Posterior vena cava (tissue), 2 donors: Measurements from ENCODE around the gene PIK3AP1. TPM values are rescaled to one million over a fixed set of nuclear protein-coding genes. Genes with fewer than 3 reads are reported as not detected.
"Not testable (repeated sequence)": the region's sequence is repeated elsewhere in the genome, so short reads cannot be mapped to it uniquely, and the experiment has no call there.

ENCODE experiments used
- DNase-seq: peaks from one replicate; pipeline ENCODE4 v3.0.0-alpha.2; 2020; ENCODE audit warnings: low spot score
- intact Hi-C, 2 donors: fragments of 100-400 bp; cut with DNase I; formaldehyde crosslinking; loops; one replicate each; pipeline versions ENCODE4 v1.14.1 to v1.14.2; 2022 to 2023
- total RNA-seq, 2 donors: library from RNA; stranded (reverse); fragmentation: NEBNext Ultra II Directional; extraction: Animal tissue kit (Norgen Biotek cat#: 25700); gene quantifications; one replicate each; pipeline ENCODE4 v1.2.1, GENCODE V29; 2021
- donor health status: DM: yes; HTN: yes; CAD: no.
- donor health status: DM: yes; HTN: yes; CAD: no.

The PIK3AP1 gene
- total RNA-seq, 2 donors from 2014 or later: 5.8 to 14.5 TPM

- no peak for DNase-seq
- intact Hi-C loops: no loop called here
These were observed 128.4 kb downstream of the PIK3AP1 start for GRCh38 chr10:96591946-96592345.

- no peak for DNase-seq
- intact Hi-C loops: loop anchor here in 1 of 2 donors (5.0 kb wide), 1 partner anchor 482 kb away; no protein-coding TSS in a partner anchor
These were observed 131.5 kb downstream of the PIK3AP1 start for GRCh38 chr10:96588616-96589419.

- DNase-seq: no peak
- intact Hi-C loops: loop anchor here in 1 of 2 donors (5.0 kb wide), 1 partner anchor 481 kb away; no protein-coding TSS in a partner anchor
These were observed 132.2 kb downstream of the PIK3AP1 start for GRCh38 chr10:96588060-96588554.

GRCh38 chr10:96587264-96588059 lies 132.9 kb downstream of the PIK3AP1 start:
- peak; percentile 93 for DNase-seq
- intact Hi-C loops: loop anchor here (2.0 to 5.0 kb wide), 2 partner anchors 245 to 480 kb away; partner anchors contain the start of gene LCOR (in 1 of the 2)

GRCh38 chr10:96586419-96587263 lies 133.7 kb downstream of the PIK3AP1 start, which contains the start of gene TM9SF3:
TM9SF3 (minus strand) TSS chr10:96587012; CDS start chr10:96586835, 177 bp downstream.
- DNase-seq: peak; percentile 98
- intact Hi-C loops: loop anchor here (2.0 to 5.0 kb wide), 2 partner anchors 246 to 479 kb away; partner anchors contain the start of gene LCOR (in 1 of the 2)

GRCh38 chr10:96585736-96586418 lies 134.4 kb downstream of the PIK3AP1 start:
- intact Hi-C loops: loop anchor here (2.0 to 5.0 kb wide), 2 partner anchors 247 to 479 kb away; partner anchors contain the start of gene LCOR (in 1 of the 2)

GRCh38 chr10:96584474-96584873 lies 135.8 kb downstream of the PIK3AP1 start:
- intact Hi-C loops: no loop called here

More at GRCh38 chr10:96585736-96586418, 134.4 kb downstream of the PIK3AP1 start:
- no peak for DNase-seq

GRCh38 chr10:96584035-96584434 lies 136.3 kb downstream of the PIK3AP1 start:
- no peak for DNase-seq
- intact Hi-C loops: no loop called here

More at GRCh38 chr10:96584474-96584873, 135.8 kb downstream of the PIK3AP1 start:
- DNase-seq: no peak

GRCh38 chr10:96579133-96579532 lies 141.2 kb downstream of the PIK3AP1 start:
- intact Hi-C loops: no loop called here
- DNase-seq: no peak

GRCh38 chr10:96578633-96579032 lies 141.7 kb downstream of the PIK3AP1 start:
- no peak for DNase-seq
- intact Hi-C loops: no loop called here

GRCh38 chr10:96578022-96578421 lies 142.3 kb downstream of the PIK3AP1 start:
- DNase-seq: no peak
- intact Hi-C loops: no loop called here

- DNase-seq: no peak
- intact Hi-C loops: no loop called here
These were observed 143.2 kb downstream of the PIK3AP1 start for GRCh38 chr10:96577069-96577468.

- intact Hi-C loops: no loop called here
- DNase-seq: no peak
These were observed 143.9 kb downstream of the PIK3AP1 start for GRCh38 chr10:96576277-96576980.

- intact Hi-C loops, DNase-seq: not testable (repeated sequence)
These were observed 145.8 kb downstream of the PIK3AP1 start for GRCh38 chr10:96574564-96574963.

- intact Hi-C loops: no loop called here
- no peak for DNase-seq
These were observed 147.3 kb downstream of the PIK3AP1 start for GRCh38 chr10:96573036-96573435.

- DNase-seq: no peak
- intact Hi-C loops: no loop called here
These were observed 149.0 kb downstream of the PIK3AP1 start for GRCh38 chr10:96570983-96571964.
